Liver (tissue), 9 donors: ENCODE data around the gene SLIT3. TPM values are rescaled to one million over a fixed set of nuclear protein-coding genes. Genes with fewer than 3 reads are reported as not detected.

Experiments used
- DNase-seq: peaks from one replicate; pipeline ENCODE4 v3.0.0-alpha.2; 2017; ENCODE audit warnings: low spot score
- H3K27ac ChIP-seq, 2 donors: one replicate each; pipeline ENCODE4 v1.7.0; 2013; ENCODE audit warnings: inconsistent platforms in 2 of 2, low read length in 2 of 2, control low read depth in 1 of 2, low read depth in 1 of 2, mild to moderate bottlenecking in 1 of 2
- H3K27me3 ChIP-seq, 4 donors: one replicate each; pipeline versions ENCODE4 v1.6.1 to v1.7.0; 2013; ENCODE audit warnings: low read length in 3 of 4, inconsistent platforms in 1 of 4, mild to moderate bottlenecking in 1 of 4, moderate library complexity in 1 of 4; ENCODE audit not compliant: control insufficient read depth in 4 of 4, insufficient read depth in 4 of 4
- H3K36me3 ChIP-seq, 4 donors: one replicate each; pipeline versions ENCODE4 v1.6.1 to v1.7.0; 2013; ENCODE audit warnings: low read length in 3 of 4, mild to moderate bottlenecking in 3 of 4, low read depth in 1 of 4, moderate library complexity in 1 of 4; ENCODE audit not compliant: control insufficient read depth in 4 of 4, insufficient read depth in 3 of 4
- H3K4me1 ChIP-seq, 4 donors: one replicate each; pipeline versions ENCODE4 v1.6.1 to v1.7.0; 2013; ENCODE audit warnings: low read length in 3 of 4, mild to moderate bottlenecking in 3 of 4, moderate library complexity in 1 of 4; ENCODE audit not compliant: control insufficient read depth in 4 of 4, insufficient read depth in 4 of 4
- H3K4me3 ChIP-seq, 3 donors: one replicate each; pipeline versions ENCODE4 v1.6.1 to v1.7.0; 2013; ENCODE audit warnings: low read length in 3 of 3, control low read depth in 1 of 3, low read depth in 1 of 3, mild to moderate bottlenecking in 1 of 3
- H3K9ac ChIP-seq, 2 donors: one replicate each; pipeline ENCODE4 v1.7.0; 2013; ENCODE audit warnings: low read length in 2 of 2, mild to moderate bottlenecking in 2 of 2, moderate library complexity in 2 of 2, control low read depth in 1 of 2, low read depth in 1 of 2
- H3K9me3 ChIP-seq, 4 donors: one replicate each; pipeline versions ENCODE4 v1.6.1 to v1.7.0; 2013; ENCODE audit warnings: low read length in 3 of 4; ENCODE audit not compliant: control insufficient read depth in 4 of 4
- EGR1 ChIP-seq, 2 donors: IDR thresholded peaks; 2 replicates each; pipeline ENCODE4 v1.6.1; 2016 to 2018; ENCODE audit warnings: antibody characterized with exemption in 2 of 2, low read depth in 2 of 2
- FOXA1 ChIP-seq: IDR thresholded peaks from 2 replicates; pipeline ENCODE4 v1.6.1; 2016; ENCODE audit warnings: antibody characterized with exemption
- FOXA2 ChIP-seq: IDR thresholded peaks from 2 replicates; pipeline ENCODE4 v1.6.1; 2016; ENCODE audit warnings: antibody characterized with exemption
- GABPA ChIP-seq, 2 donors: IDR thresholded peaks in 1 of 2; conservative IDR thresholded peaks in 1 of 2; 2 replicates each; pipeline ENCODE4 v1.6.1; 2016; ENCODE audit warnings: antibody characterized with exemption in 2 of 2, mild to moderate bottlenecking in 1 of 2, moderate library complexity in 1 of 2
- HNF4G ChIP-seq: IDR thresholded peaks from 2 replicates; pipeline ENCODE4 v1.6.1; 2016; ENCODE audit warnings: antibody characterized with exemption
- JUND ChIP-seq, 2 donors: IDR thresholded peaks; 2 replicates each; pipeline ENCODE4 v1.6.1; 2016; ENCODE audit warnings: antibody characterized with exemption in 2 of 2
- NR2F2 ChIP-seq: IDR thresholded peaks from 2 replicates; pipeline ENCODE4 v1.6.1; 2016; ENCODE audit warnings: antibody characterized with exemption
- RAD21 ChIP-seq, 2 donors: IDR thresholded peaks; 2 replicates each; pipeline ENCODE4 v1.6.1; 2016; ENCODE audit warnings: antibody characterized with exemption in 2 of 2, mild to moderate bottlenecking in 2 of 2
- REST ChIP-seq: IDR thresholded peaks from 2 replicates; pipeline ENCODE4 v1.6.1; 2016; ENCODE audit warnings: antibody characterized with exemption, mild to moderate bottlenecking
- SP1 ChIP-seq: IDR thresholded peaks from 2 replicates; pipeline ENCODE4 v1.6.1; 2018; ENCODE audit warnings: antibody characterized with exemption, mild to moderate bottlenecking
- TAF1 ChIP-seq: conservative IDR thresholded peaks from 2 replicates; pipeline ENCODE4 v1.6.1; 2016; ENCODE audit warnings: antibody characterized with exemption, mild to moderate bottlenecking
- YY1 ChIP-seq: IDR thresholded peaks from 2 replicates; pipeline ENCODE4 v1.6.1; 2016; ENCODE audit warnings: antibody characterized with exemption, mild to moderate bottlenecking
- ZBTB33 ChIP-seq: IDR thresholded peaks from 2 replicates; pipeline ENCODE4 v1.6.1; 2016; ENCODE audit warnings: antibody characterized with exemption
- WGBS: extraction: QIAGEN DNeasy Blood & Tissue Kit; methylation state at CpG from one replicate; pipeline ENCODE4 v1.1.7; 2013; 5-methylcytosine and 5-hydroxymethylcytosine counted together
- polyA plus RNA-seq, 2 donors: library from polyadenylated mRNA; stranded (reverse) in 1 of 2; unstranded in 1 of 2; fragments of 200-250 nt in 1 of 2; fragments of >200 nt in 1 of 2; fragmentation: Nextera tagmentation in 1 of 2; extraction: Ambion mirVana in 1 of 2; gene quantifications; one replicate each; pipeline versions ENCODE4 v1.2.1 to v1.2.3, GENCODE V29; 2013 to 2015
- total RNA-seq, 2 donors: library from RNA; depleted of rRNA; stranded (reverse); fragments of >200 nt; gene quantifications; one replicate each; pipeline ENCODE4 v1.2.3, GENCODE V29; 2014
- TF ChIP-seq, protein P1 (sequence below): fragments of 150-350 bp; IDR thresholded peaks from 2 replicates; pipeline ENCODE4 v1.5.1; 2017; ENCODE audit warnings: improper control_type of control experiment, low read depth, low read length; ENCODE audit not compliant: missing input control
- TF ChIP-seq, protein P2 (sequence below): IDR thresholded peaks from 2 replicates; pipeline ENCODE4 v1.6.1; 2016; ENCODE audit warnings: antibody characterized with exemption
- TF ChIP-seq, protein P3 (sequence below): IDR thresholded peaks from 2 replicates; pipeline ENCODE4 v1.6.1; 2016; ENCODE audit warnings: antibody characterized with exemption
- donor health status: healthy.
- donor health status: healthy.
- donor health status: healthy.
- donor health status: healthy.
- donor health status: healthy.

The SLIT3 gene
- total and polyA plus RNA-seq, 4 donors, result 0.61 to 1.3 (median 0.91) TPM

GRCh38 chr5:168832308-168832707, 468.6 kb downstream of the SLIT3 start:
- H3K4me3 ChIP-seq, result no peak overlapping the region
- H3K36me3 ChIP-seq, result no peaks in the 10 kb centered on the region
- no peaks in the 10 kb centered on the region for H3K27me3 ChIP-seq
- H3K4me1 ChIP-seq, result no peaks in the 10 kb centered on the region
- TF ChIP-seq FOXA2 (no peak), GABPA (IDR thresholded peaks at IDR 0.05 in 1 of 2, conservative IDR thresholded peaks at IDR 0.05 in 1 of 2) (no peak)
- TF ChIP-seq, protein P1, sequence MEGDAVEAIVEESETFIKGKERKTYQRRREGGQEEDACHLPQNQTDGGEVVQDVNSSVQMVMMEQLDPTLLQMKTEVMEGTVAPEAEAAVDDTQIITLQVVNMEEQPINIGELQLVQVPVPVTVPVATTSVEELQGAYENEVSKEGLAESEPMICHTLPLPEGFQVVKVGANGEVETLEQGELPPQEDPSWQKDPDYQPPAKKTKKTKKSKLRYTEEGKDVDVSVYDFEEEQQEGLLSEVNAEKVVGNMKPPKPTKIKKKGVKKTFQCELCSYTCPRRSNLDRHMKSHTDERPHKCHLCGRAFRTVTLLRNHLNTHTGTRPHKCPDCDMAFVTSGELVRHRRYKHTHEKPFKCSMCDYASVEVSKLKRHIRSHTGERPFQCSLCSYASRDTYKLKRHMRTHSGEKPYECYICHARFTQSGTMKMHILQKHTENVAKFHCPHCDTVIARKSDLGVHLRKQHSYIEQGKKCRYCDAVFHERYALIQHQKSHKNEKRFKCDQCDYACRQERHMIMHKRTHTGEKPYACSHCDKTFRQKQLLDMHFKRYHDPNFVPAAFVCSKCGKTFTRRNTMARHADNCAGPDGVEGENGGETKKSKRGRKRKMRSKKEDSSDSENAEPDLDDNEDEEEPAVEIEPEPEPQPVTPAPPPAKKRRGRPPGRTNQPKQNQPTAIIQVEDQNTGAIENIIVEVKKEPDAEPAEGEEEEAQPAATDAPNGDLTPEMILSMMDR, result no peak
- H3K9me3 ChIP-seq, result no peaks in the 10 kb centered on the region
- no peak for DNase-seq
- no peak overlapping the region for H3K9ac ChIP-seq
- H3K27ac ChIP-seq, result no peak overlapping the region
- WGBS, result 89% methylated on average over 6 of the region's 6 CpGs

DNA sequence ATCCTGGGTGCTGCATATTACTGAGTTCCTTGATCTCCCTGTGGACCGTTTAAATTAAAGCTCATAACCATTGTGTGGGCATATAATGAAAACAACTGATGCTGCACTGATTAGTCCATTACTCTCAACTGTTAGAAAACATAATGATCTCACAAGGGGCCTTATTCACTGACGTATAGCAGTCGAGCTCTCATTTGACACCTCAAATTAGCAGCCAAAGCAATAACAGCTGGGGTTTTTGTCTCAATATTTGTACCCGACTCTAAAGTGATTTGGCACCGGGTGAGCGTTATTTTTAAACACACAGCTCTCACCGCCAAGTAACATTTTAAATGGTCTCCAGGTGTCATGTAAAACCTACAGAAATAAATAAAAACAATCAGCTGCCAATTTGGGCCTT, 469.6 kb downstream of the SLIT3 start:
- no peaks in the 10 kb centered on the region for H3K9me3 ChIP-seq
- no peak for DNase-seq
- no peaks in the 10 kb centered on the region for H3K36me3 ChIP-seq
- TF ChIP-seq RAD21 (IDR thresholded peaks at IDR 0.05), result no peak
- no peak for TF ChIP-seq YY1
- no peak for TF ChIP-seq ZBTB33
- no peak for TF ChIP-seq FOXA1
- TF ChIP-seq, protein P2, sequence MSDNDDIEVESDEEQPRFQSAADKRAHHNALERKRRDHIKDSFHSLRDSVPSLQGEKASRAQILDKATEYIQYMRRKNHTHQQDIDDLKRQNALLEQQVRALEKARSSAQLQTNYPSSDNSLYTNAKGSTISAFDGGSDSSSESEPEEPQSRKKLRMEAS, result no peak
- TF ChIP-seq REST, result no peak
- no peak for TF ChIP-seq JUND (IDR thresholded peaks at IDR 0.05)
- TF ChIP-seq, protein P1, result no peak
- no peak for TF ChIP-seq SP1
- TF ChIP-seq FOXA2, result no peak
- no peak for TF ChIP-seq EGR1 (IDR thresholded peaks at IDR 0.05; ENCODE audit: low read depth in 2 of 2)
- TF ChIP-seq, protein P3, sequence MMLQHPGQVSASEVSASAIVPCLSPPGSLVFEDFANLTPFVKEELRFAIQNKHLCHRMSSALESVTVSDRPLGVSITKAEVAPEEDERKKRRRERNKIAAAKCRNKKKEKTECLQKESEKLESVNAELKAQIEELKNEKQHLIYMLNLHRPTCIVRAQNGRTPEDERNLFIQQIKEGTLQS, result no peak
- TF ChIP-seq GABPA (IDR thresholded peaks at IDR 0.05 in 1 of 2, conservative IDR thresholded peaks at IDR 0.05 in 1 of 2), result no peak
- no peak for TF ChIP-seq NR2F2
- no peak for TF ChIP-seq TAF1
- no peak for TF ChIP-seq HNF4G
- 90% methylated on average over 7 of the region's 7 CpGs for WGBS
- H3K27ac ChIP-seq, result no peak overlapping the region
- no peak overlapping the region for H3K4me3 ChIP-seq
- no peaks in the 10 kb centered on the region for H3K27me3 ChIP-seq
- H3K4me1 ChIP-seq, result no peaks in the 10 kb centered on the region
- H3K9ac ChIP-seq, result no peak overlapping the region
